B cell (primary cell): ENCODE data around the gene JAKMIP2. TPM values are rescaled to one million over a fixed set of nuclear protein-coding genes. Genes with fewer than 3 reads are reported as not detected.

Experiments used
- ATAC-seq: fragments of 200-7000 bp; cut with Tn5 transposase; one replicate; pipeline ENCODE4 v1.10.0; 2021; ENCODE audit warnings: low read depth, mild to moderate bottlenecking, moderate number of reproducible peaks, moderate library complexity
- CTCF ChIA-PET: fragments of 350-600 bp; sonication (Branson Sonifier 250); formaldehyde crosslinking; loops from one replicate; lab custom pipeline; 2021; ENCODE audit warnings: antibody characterized with exemption, inconsistent platforms; lab: Charles Lee
- POLR2A ChIA-PET: fragments of 350-600 bp; sonication (Branson Sonifier 250); formaldehyde crosslinking; loops from one replicate; lab custom pipeline; 2021; ENCODE audit warnings: antibody characterized with exemption; lab: Charles Lee
- DNase-seq: peaks from one replicate; pipeline ENCODE4 v3.0.0; 2013
- H2AFZ ChIP-seq: 2 replicates; pipeline ENCODE4 v1.6.1; 2012; ENCODE audit warnings: mild to moderate bottlenecking, low read depth, low read length; ENCODE audit not compliant: insufficient read depth, poor library complexity, severe bottlenecking
- H3K27ac ChIP-seq, 2 donors: 1 replicate in 1 of 2; 2 replicates in 1 of 2; pipeline ENCODE4 v1.5.1; 2012 to 2013; ENCODE audit warnings: low read length in 2 of 2, mild to moderate bottlenecking in 2 of 2, moderate library complexity in 1 of 2
- H3K27me3 ChIP-seq, 4 experiments: fragments of 200-600 bp in 1 of 4; sonication (generic) in 1 of 4; replicated peaks in 1 of 4; 1 replicate in 2 of 4; 2 replicates in 2 of 4; pipeline versions ENCODE4 v1.6.1 to v1.7.0; 2013 to 2016; ENCODE audit warnings: low read length in 3 of 4, mild to moderate bottlenecking in 2 of 4, mixed read lengths in 1 of 4, moderate library complexity in 1 of 4; ENCODE audit not compliant: insufficient read depth in 4 of 4, control insufficient read depth in 3 of 4; ENCODE audit errors: control extremely low read depth in 1 of 4
- H3K36me3 ChIP-seq, 2 experiments: replicated peaks in 1 of 2; 1 replicate in 1 of 2; 2 replicates in 1 of 2; pipeline versions ENCODE4 v1.6.1 to v1.7.1; 2013; ENCODE audit warnings: low read length in 1 of 2; ENCODE audit not compliant: insufficient read depth in 2 of 2, control insufficient read depth in 1 of 2; ENCODE audit errors: control extremely low read depth in 1 of 2, extremely low read depth in 1 of 2
- H3K4me1 ChIP-seq, 2 donors: fragments of 200-600 bp in 1 of 2; sonication (generic) in 1 of 2; 1 replicate in 1 of 2; 2 replicates in 1 of 2; pipeline versions ENCODE4 v1.5.1 to v1.6.1; 2013 to 2017; ENCODE audit warnings: low read length in 2 of 2; ENCODE audit not compliant: control insufficient read depth in 2 of 2, insufficient read depth in 2 of 2
- H3K4me2 ChIP-seq: replicated peaks from 2 replicates; pipeline ENCODE3; 2012; ENCODE audit warnings: mild to moderate bottlenecking, low read depth, low read length; ENCODE audit not compliant: poor library complexity, severe bottlenecking
- H3K4me3 ChIP-seq, 5 experiments: fragments of 200-600 bp in 1 of 5; sonication (generic) in 1 of 5; 1 replicate in 3 of 5; 2 replicates in 2 of 5; pipeline versions ENCODE4 v1.5.1 to v1.7.0; 2011 to 2016; ENCODE audit warnings: low read length in 4 of 5, mild to moderate bottlenecking in 4 of 5, low read depth in 2 of 5, control low read depth in 1 of 5, moderate library complexity in 1 of 5; ENCODE audit not compliant: insufficient read depth in 1 of 5; ENCODE audit errors: control extremely low read depth in 1 of 5, extremely low read depth in 1 of 5
- H3K79me2 ChIP-seq: fragments of 200-600 bp; sonication (generic); one replicate; pipeline ENCODE4 v1.6.0; 2016; ENCODE audit warnings: low read length; ENCODE audit not compliant: control insufficient read depth, insufficient read depth
- H3K9ac ChIP-seq: fragments of 200-600 bp; sonication (generic); 2 replicates; pipeline ENCODE4 v1.6.1; 2017; ENCODE audit warnings: mild to moderate bottlenecking, low read length, moderate library complexity
- H3K9me3 ChIP-seq, 3 donors: one replicate each; pipeline versions ENCODE4 v1.6.1 to v1.7.1; 2013; ENCODE audit warnings: low read length in 2 of 3; ENCODE audit not compliant: control insufficient read depth in 2 of 3, insufficient read depth in 1 of 3; ENCODE audit errors: control extremely low read depth in 1 of 3
- H4K20me1 ChIP-seq: 2 replicates; pipeline ENCODE4 v1.6.0; 2012; ENCODE audit warnings: mild to moderate bottlenecking, low read length; ENCODE audit not compliant: insufficient read depth, control insufficient read depth, poor library complexity, severe bottlenecking
- H3K27ac Mint-ChIP-seq: one replicate; pipeline ENCODE4 v1.8.0; 2021; ENCODE audit warnings: mixed read lengths
- H3K27me3 Mint-ChIP-seq: one replicate; pipeline ENCODE4 v1.8.0; 2021; ENCODE audit warnings: mixed read lengths
- H3K4me1 Mint-ChIP-seq: one replicate; pipeline ENCODE4 v1.8.0; 2021; ENCODE audit warnings: mixed read lengths
- H3K4me3 Mint-ChIP-seq: one replicate; pipeline ENCODE4 v1.8.0; 2021; ENCODE audit warnings: mixed read lengths
- H3K9me3 Mint-ChIP-seq: one replicate; pipeline ENCODE4 v1.8.0; 2022; ENCODE audit warnings: mixed read lengths; ENCODE audit not compliant: insufficient read depth
- EZH2 ChIP-seq: IDR thresholded peaks from 2 replicates; pipeline ENCODE4 v1.6.1; 2012; ENCODE audit warnings: borderline replicate concordance, low read depth, mild to moderate bottlenecking, moderate library complexity, low read length; ENCODE audit not compliant: insufficient read depth, poor library complexity, severe bottlenecking
- WGBS: methylation state at CpG from one replicate; pipeline ENCODE4 v1.1.5; 2013; ENCODE audit warnings: missing lambda C conversion rate; ENCODE audit not compliant: insufficient coverage; 5-methylcytosine and 5-hydroxymethylcytosine counted together
- intact Hi-C: fragments of 100-400 bp; cut with micrococcal nuclease; formaldehyde crosslinking; loops from one replicate; pipeline ENCODE4 v1.10.0; 2022
- polyA plus RNA-seq: library from polyadenylated mRNA; depleted of rRNA; stranded (reverse); fragments of >200 nt; gene quantifications from 2 replicates; pipeline ENCODE4 v1.2.3, GENCODE V29; 2012
- total RNA-seq, 2 donors: library from RNA; stranded (reverse); fragments of 120-200 nt in 1 of 2; gene quantifications; 1 replicate in 1 of 2; 2 replicates in 1 of 2; pipeline versions ENCODE4 v1.2.3 to v1.2.4, GENCODE V29; 2013 to 2022
- TF ChIP-seq, protein P1 (sequence below): fragments of 200-600 bp; IDR thresholded peaks from one replicate; pipeline ENCODE4 v1.8.0; 2022; ENCODE audit warnings: antibody characterized with exemption, mild to moderate bottlenecking

The JAKMIP2 gene
- total and polyA plus RNA-seq, 2 donors (not counting 1 experiment from before 2014, with no cell fraction given), result 0.24 to 4.1 TPM

DNA sequence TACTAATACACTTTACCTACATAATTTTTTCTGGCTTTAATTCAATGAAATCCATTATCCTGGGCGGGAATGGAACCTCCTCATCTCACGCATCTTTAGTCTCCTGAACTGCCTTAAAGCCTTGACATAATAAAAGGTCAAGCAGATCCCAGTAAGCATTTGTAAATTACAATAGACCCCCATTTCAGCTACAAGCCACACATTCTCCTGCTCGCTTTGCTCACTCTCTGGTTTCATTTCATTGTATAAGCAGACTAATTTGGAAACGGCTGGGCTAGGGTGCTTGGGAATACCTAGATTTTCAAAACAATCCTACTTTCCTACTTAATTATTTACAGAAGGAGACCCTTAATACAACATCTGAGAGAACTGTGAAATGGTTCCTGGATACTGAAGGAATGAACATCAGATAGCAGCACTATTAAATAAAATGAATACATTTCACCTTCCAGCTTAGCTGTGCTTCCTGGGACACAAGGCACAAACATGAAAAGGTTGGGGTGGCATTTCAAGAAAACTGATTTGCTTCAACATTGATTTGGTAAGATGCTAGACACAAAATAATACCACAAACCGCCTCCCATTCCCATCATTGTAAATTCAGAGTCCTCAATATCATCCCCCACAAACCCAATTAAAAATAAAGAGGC, 1.5 kb downstream of the JAKMIP2 start:
- POLR2A ChIA-PET, result interaction anchor here (1.2 kb wide), 1 partner anchor 24 kb away, joined by 3 read pairs; no protein-coding TSS in a partner anchor
- no peak for DNase-seq
- Histone ChIP-seq H4K20me1 (no peaks in the 10 kb centered on the region), H3K27me3 (no peaks in the 10 kb centered on the region), H3K4me1 (peaks cover 6 to 7% of the 10 kb centered on the region in 2 donors), H3K36me3 (no peaks in the 10 kb centered on the region), H3K4me3 (no peak overlapping the region), H3K9me3 (peaks cover 0 to 4% (median 0%) of the 10 kb centered on the region in 3 donors), H3K9ac (no peak overlapping the region), H3K4me2 (no peak overlapping the region), H3K79me2 (no peaks in the 10 kb centered on the region), H3K27ac (no peak overlapping the region), H2AFZ (no peak overlapping the region)
- no peaks in the 10 kb centered on the region for H3K27me3 Mint-ChIP-seq
- no peak overlapping the region for H3K27ac Mint-ChIP-seq
- ATAC-seq, result no peak
- H3K4me1 Mint-ChIP-seq, result peaks cover 13% of the 10 kb centered on the region
- intact Hi-C loops, result loop anchor here (5.0 kb wide), 1 partner anchor 601 kb away; the partner anchor contains the start of gene FBXO38
- CTCF ChIA-PET, result interaction anchor here (1.8 kb wide), 1 partner anchor 42 kb away, joined by 4 read pairs; no protein-coding TSS in a partner anchor
- H3K4me3 Mint-ChIP-seq, result peak overlapping the region; percentile 37
- H3K9me3 Mint-ChIP-seq, result no peaks in the 10 kb centered on the region
- WGBS, result 92% methylated on average over 3 of the region's 5 CpGs
- no peak for TF ChIP-seq EZH2
- TF ChIP-seq, protein P1, sequence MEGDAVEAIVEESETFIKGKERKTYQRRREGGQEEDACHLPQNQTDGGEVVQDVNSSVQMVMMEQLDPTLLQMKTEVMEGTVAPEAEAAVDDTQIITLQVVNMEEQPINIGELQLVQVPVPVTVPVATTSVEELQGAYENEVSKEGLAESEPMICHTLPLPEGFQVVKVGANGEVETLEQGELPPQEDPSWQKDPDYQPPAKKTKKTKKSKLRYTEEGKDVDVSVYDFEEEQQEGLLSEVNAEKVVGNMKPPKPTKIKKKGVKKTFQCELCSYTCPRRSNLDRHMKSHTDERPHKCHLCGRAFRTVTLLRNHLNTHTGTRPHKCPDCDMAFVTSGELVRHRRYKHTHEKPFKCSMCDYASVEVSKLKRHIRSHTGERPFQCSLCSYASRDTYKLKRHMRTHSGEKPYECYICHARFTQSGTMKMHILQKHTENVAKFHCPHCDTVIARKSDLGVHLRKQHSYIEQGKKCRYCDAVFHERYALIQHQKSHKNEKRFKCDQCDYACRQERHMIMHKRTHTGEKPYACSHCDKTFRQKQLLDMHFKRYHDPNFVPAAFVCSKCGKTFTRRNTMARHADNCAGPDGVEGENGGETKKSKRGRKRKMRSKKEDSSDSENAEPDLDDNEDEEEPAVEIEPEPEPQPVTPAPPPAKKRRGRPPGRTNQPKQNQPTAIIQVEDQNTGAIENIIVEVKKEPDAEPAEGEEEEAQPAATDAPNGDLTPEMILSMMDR, result no peak

DNA sequence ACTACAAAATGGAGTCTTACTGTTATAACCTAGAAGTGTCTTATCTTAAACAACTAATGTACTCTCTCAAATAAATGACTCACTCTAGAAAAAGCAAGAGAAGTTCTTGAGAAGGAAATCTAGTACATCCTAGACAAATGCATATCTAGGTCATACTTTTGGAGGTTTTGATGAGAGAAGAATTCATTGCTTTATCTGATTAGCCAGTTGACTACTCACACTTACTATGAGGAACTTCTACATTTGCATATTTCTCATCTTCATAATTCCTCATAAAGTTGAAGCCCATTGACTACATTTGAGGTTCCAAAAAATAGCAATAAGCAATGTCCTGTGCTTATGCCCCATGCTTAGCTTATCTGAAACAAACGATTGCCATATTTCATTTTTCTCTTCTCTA, 2.8 kb downstream of the JAKMIP2 start:
- ChIA-PET POLR2A (interaction anchor here (1.2 kb wide), 1 partner anchor 25 kb away, joined by 3 read pairs; no protein-coding TSS in a partner anchor), CTCF (no interaction called here)
- WGBS, result no CpG with 5 or more reads among the region's 1 CpG
- H3K4me3 Mint-ChIP-seq, result no peak overlapping the region
- ATAC-seq (no peak), DNase-seq (no peak)
- no peaks in the 10 kb centered on the region for H3K36me3 ChIP-seq
- H3K27ac ChIP-seq, result no peak overlapping the region
- no peak overlapping the region for H3K27ac Mint-ChIP-seq
- H3K4me1 ChIP-seq, result peaks cover 6 to 7% of the 10 kb centered on the region in 2 donors
- H3K27me3 ChIP-seq, result no peaks in the 10 kb centered on the region
- TF ChIP-seq, protein P1, result no peak
- TF ChIP-seq EZH2, result no peak
- H3K9ac ChIP-seq, result no peak overlapping the region
- H3K4me3 ChIP-seq, result no peak overlapping the region
- no peaks in the 10 kb centered on the region for H3K27me3 Mint-ChIP-seq
- H3K9me3 Mint-ChIP-seq, result no peaks in the 10 kb centered on the region
- no peak overlapping the region for H2AFZ ChIP-seq
- intact Hi-C loops, result loop anchor here (5.0 kb wide), 1 partner anchor 603 kb away; the partner anchor contains the start of gene FBXO38
- H3K4me2 ChIP-seq, result no peak overlapping the region
- no peaks in the 10 kb centered on the region for H3K79me2 ChIP-seq
- H4K20me1 ChIP-seq, result no peaks in the 10 kb centered on the region
- H3K4me1 Mint-ChIP-seq, result peaks cover 13% of the 10 kb centered on the region
- peaks cover 0 to 4% (median 0%) of the 10 kb centered on the region in 3 donors for H3K9me3 ChIP-seq
